Peyer's patch (tissue), 4 donors: ENCODE measurements around the gene ARID1B. TPM values are rescaled to one million over a fixed set of nuclear protein-coding genes. Genes with fewer than 3 reads are reported as not detected.

Experiments used
- DNase-seq, 3 donors: peaks; one replicate each; pipeline ENCODE4 v3.0.0-alpha.2; 2017 to 2019
- H3K27ac ChIP-seq, 4 donors: fragments of 200-600 bp; sonication (generic); one replicate each; pipeline ENCODE4 v1.5.1; 2016 to 2019
- H3K27me3 ChIP-seq, 2 donors: fragments of 200-600 bp; sonication (generic); one replicate each; pipeline ENCODE4 v1.5.1; 2019
- H3K36me3 ChIP-seq, 3 donors: fragments of 200-600 bp; sonication (generic); one replicate each; pipeline ENCODE4 v1.5.1; 2016 to 2019
- H3K4me1 ChIP-seq, 4 donors: fragments of 200-600 bp; sonication (generic); one replicate each; pipeline ENCODE4 v1.5.1; 2016 to 2019
- H3K4me3 ChIP-seq, 4 donors: fragments of 200-600 bp; sonication (generic); 1 replicate in 3 of 4; 2 replicates in 1 of 4; pipeline ENCODE4 v1.5.1; 2016 to 2019; ENCODE audit warnings: mild to moderate bottlenecking in 1 of 4
- H3K9me3 ChIP-seq, 4 donors: fragments of 200-600 bp; sonication (generic); one replicate each; pipeline ENCODE4 v1.5.1; 2016 to 2019; ENCODE audit warnings: mild to moderate bottlenecking in 1 of 4
- CTCF ChIP-seq, 6 experiments: fragments of 450-650 bp in 4 of 6; fragments of 200-600 bp in 2 of 6; sonication (generic) in 1 of 6; IDR thresholded peaks; one replicate each; pipeline ENCODE4 v1.5.1; 2017 to 2019; ENCODE audit warnings: antibody characterized with exemption in 6 of 6, mild to moderate bottlenecking in 3 of 6, moderate library complexity in 1 of 6
- POLR2A ChIP-seq, 2 donors: fragments of 450-650 bp; IDR thresholded peaks; one replicate each; pipeline ENCODE4 v1.5.1; 2017; ENCODE audit warnings: antibody characterized with exemption in 2 of 2, mild to moderate bottlenecking in 2 of 2, moderate library complexity in 2 of 2
- total RNA-seq, 4 donors: library from RNA; depleted of rRNA; stranded (reverse); fragments of >200 nt; gene quantifications; one replicate each; pipeline ENCODE4 v1.1.0, GENCODE V29; 2016

Gene ARID1B
- total RNA-seq, 4 donors from 2014 or later: 117 to 174 (median 149) TPM

- DNase-seq: no peak
- no peaks in the 10 kb centered on the region for H3K9me3 ChIP-seq
- H3K36me3 ChIP-seq: peaks cover 0 to 71% (median 0%) of the 10 kb centered on the region in 3 donors
- H3K27me3 ChIP-seq: no peaks in the 10 kb centered on the region
- no peaks in the 10 kb centered on the region for H3K4me1 ChIP-seq
- H3K4me3 ChIP-seq: no peak overlapping the region
- no peak overlapping the region for H3K27ac ChIP-seq
- TF ChIP-seq POLR2A (IDR thresholded peaks at IDR 0.05) (no peak), CTCF (IDR thresholded peaks at IDR 0.05) (no peak)
These were observed 419.2 kb downstream of the ARID1B start for GRCh38 chr6:157196391-157196790.

- TF ChIP-seq POLR2A (IDR thresholded peaks at IDR 0.05) (peak in 1 of 2 donors; percentile 9), CTCF (IDR thresholded peaks at IDR 0.05) (no peak)
- peaks cover 0 to 70% (median 0%) of the 10 kb centered on the region in 3 donors for H3K36me3 ChIP-seq
- peak overlapping the region in 2 of 4 donors; percentile 9 to 55 for H3K27ac ChIP-seq
- peak in 2 of 3 donors; percentile 79 to 86 for DNase-seq
- H3K27me3 ChIP-seq: no peaks in the 10 kb centered on the region
- H3K4me3 ChIP-seq: peak overlapping the region in 1 of 4 donors; percentile 2
- H3K4me1 ChIP-seq: no peaks in the 10 kb centered on the region
- no peaks in the 10 kb centered on the region for H3K9me3 ChIP-seq
These were observed 421.5 kb downstream of the ARID1B start for GRCh38 chr6:157198425-157199279.

GRCh38 chr6:157200117-157200516 lies 422.9 kb downstream of the ARID1B start:
- no peak overlapping the region for H3K4me3 ChIP-seq
- H3K4me1 ChIP-seq: no peaks in the 10 kb centered on the region
- H3K36me3 ChIP-seq: peaks cover 0 to 71% (median 0%) of the 10 kb centered on the region in 3 donors
- no peaks in the 10 kb centered on the region for H3K27me3 ChIP-seq
- no peak for DNase-seq
- H3K9me3 ChIP-seq: no peaks in the 10 kb centered on the region
- no peak for TF ChIP-seq POLR2A (IDR thresholded peaks at IDR 0.05)
- no peak for TF ChIP-seq CTCF (IDR thresholded peaks at IDR 0.05)
- H3K27ac ChIP-seq: no peak overlapping the region

- H3K27me3 ChIP-seq: no peaks in the 10 kb centered on the region
- H3K36me3 ChIP-seq: peaks cover 0 to 67% (median 0%) of the 10 kb centered on the region in 3 donors
- H3K4me1 ChIP-seq: no peaks in the 10 kb centered on the region
- H3K27ac ChIP-seq: no peak overlapping the region
- DNase-seq: no peak
- H3K4me3 ChIP-seq: no peak overlapping the region
- H3K9me3 ChIP-seq: no peaks in the 10 kb centered on the region
- TF ChIP-seq POLR2A (IDR thresholded peaks at IDR 0.05) (no peak), CTCF (IDR thresholded peaks at IDR 0.05) (no peak)
These were observed 423.4 kb downstream of the ARID1B start for GRCh38 chr6:157200611-157201010.

- Histone ChIP-seq H3K27me3 (no peaks in the 10 kb centered on the region), H3K27ac (no peak overlapping the region), H3K9me3 (no peaks in the 10 kb centered on the region), H3K36me3 (peaks cover 0 to 67% (median 0%) of the 10 kb centered on the region in 3 donors), H3K4me1 (no peaks in the 10 kb centered on the region), H3K4me3 (no peak overlapping the region)
- DNase-seq: no peak
- TF ChIP-seq POLR2A (IDR thresholded peaks at IDR 0.05): no peak
- TF ChIP-seq CTCF (IDR thresholded peaks at IDR 0.05): no peak
These were observed 423.9 kb downstream of the ARID1B start for GRCh38 chr6:157201083-157201482.
